ENCODE data around the gene CIC.

- TF ChIP-seq POLR2AphosphoS5 (IDR thresholded peaks at IDR 0.05) = no peak
- TF ChIP-seq, protein P1, sequence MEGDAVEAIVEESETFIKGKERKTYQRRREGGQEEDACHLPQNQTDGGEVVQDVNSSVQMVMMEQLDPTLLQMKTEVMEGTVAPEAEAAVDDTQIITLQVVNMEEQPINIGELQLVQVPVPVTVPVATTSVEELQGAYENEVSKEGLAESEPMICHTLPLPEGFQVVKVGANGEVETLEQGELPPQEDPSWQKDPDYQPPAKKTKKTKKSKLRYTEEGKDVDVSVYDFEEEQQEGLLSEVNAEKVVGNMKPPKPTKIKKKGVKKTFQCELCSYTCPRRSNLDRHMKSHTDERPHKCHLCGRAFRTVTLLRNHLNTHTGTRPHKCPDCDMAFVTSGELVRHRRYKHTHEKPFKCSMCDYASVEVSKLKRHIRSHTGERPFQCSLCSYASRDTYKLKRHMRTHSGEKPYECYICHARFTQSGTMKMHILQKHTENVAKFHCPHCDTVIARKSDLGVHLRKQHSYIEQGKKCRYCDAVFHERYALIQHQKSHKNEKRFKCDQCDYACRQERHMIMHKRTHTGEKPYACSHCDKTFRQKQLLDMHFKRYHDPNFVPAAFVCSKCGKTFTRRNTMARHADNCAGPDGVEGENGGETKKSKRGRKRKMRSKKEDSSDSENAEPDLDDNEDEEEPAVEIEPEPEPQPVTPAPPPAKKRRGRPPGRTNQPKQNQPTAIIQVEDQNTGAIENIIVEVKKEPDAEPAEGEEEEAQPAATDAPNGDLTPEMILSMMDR (IDR thresholded peaks at IDR 0.05) = no peak
Observed at GRCh38 chr19:42220751-42221097, 48.3 kb upstream of the CIC start.
